ENCODE measurements around the gene ZCCHC13.

GRCh38 chrX:74340051-74340450 lies 36.1 kb downstream of the ZCCHC13 start:
- TF ChIP-seq GATAD2A (IDR thresholded peaks at IDR 0.05) (no peak), ZNF77 (CRISPR knock-in tag; IDR thresholded peaks at IDR 0.05) (no peak), GABPB1 (CRISPR knock-in tag; IDR thresholded peaks at IDR 0.05) (no peak)

All from K562 (cell line).